RWPE1 (cell line): Measurements from ENCODE around the gene DYNC1I1.

ENCODE experiments used
- CTCF ChIA-PET: fragments of 350-600 bp; sonication (Branson Sonifier 250); formaldehyde crosslinking; extraction: SDS; loops from one replicate; lab custom pipeline; 2021; lab: Yijun Ruan, JAX
- POLR2A ChIA-PET: fragments of 400-600 bp; formaldehyde crosslinking; extraction: SDS; loops from one replicate; lab custom pipeline; 2020; ENCODE audit warnings: antibody characterized with exemption; ENCODE audit not compliant: low non-redundant PET; lab: Yijun Ruan, JAX
- DNase-seq: peaks from one replicate; pipeline ENCODE4 v3.0.0; 2012; ENCODE audit warnings: low spot score
- H3K27ac ChIP-seq: fragments of 450-650 bp; 2 replicates; pipeline ENCODE4 v1.5.1; 2017
- CTCF ChIP-seq: fragments of 450-650 bp; conservative IDR thresholded peaks from 2 replicates; pipeline ENCODE4 v1.5.1; 2017; ENCODE audit warnings: low read depth, mild to moderate bottlenecking

DYNC1I1 gene

DNA sequence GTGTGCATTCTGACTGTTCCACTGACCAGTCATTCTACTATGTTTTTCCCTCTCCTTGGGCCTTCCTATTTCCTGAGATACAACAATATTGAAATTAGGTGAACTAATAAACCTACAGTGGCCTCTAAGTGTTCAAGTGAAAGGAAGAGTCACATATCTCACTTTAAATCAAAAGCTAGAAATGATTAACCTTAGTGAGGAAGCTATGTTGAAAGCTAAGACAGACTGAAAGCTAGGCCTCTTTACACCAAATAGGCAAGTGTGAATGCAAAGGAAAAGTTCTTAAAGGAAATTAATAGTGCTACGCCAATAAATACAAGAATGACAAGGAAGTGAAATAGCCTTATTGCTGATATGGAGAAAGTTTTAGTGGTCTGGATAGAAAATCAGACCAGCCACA, 5.7 kb upstream of the DYNC1I1 start:
- POLR2A ChIA-PET = no interaction called here
- no peak for TF ChIP-seq CTCF
- CTCF ChIA-PET = no interaction called here
- no peak overlapping the region for H3K27ac ChIP-seq
- DNase-seq = no peak

GRCh38 chr7:95772771-95773581, 622 bp downstream of the DYNC1I1 start:
- TF ChIP-seq CTCF = no peak
- no peak for DNase-seq
- H3K27ac ChIP-seq = no peak overlapping the region
- CTCF ChIA-PET = interaction anchor here (0.7 to 1.3 kb wide), 2 partner anchors 42 to 92 kb away, joined by 3 to 4 read pairs; no protein-coding TSS in a partner anchor
- POLR2A ChIA-PET = no interaction called here

DNA sequence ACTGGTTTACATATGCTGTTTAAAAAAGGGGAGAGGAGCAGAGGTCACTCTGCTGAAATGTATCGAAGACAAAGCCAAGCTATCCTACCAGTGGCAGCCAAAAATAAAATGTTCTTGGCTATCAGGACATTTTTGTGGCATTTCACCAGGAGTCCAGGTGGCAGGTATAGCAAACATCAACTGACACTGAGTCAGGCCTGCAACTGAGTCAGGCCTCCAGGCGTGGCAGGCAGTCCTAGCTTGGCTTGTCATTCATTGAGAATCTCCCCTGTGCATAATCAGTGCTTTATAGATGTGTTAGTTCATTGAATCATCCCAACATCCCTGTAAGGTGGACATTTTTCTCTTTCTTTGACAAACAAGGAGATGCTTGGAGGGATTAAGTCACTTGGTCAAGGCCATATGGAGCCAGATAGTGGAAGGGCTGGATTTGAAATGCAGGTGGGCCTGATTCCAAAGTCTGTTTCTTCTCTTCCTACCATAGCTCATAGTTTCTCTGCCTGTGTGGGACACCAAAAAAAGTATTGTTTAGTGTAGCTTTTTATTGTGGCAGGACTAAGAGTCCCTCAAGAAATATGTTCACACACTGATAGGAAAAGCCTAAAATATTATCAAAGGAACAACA, 4.3 kb downstream of the DYNC1I1 start:
- H3K27ac ChIP-seq = no peak overlapping the region
- no peak for TF ChIP-seq CTCF
- POLR2A ChIA-PET = no interaction called here
- DNase-seq = no peak
- CTCF ChIA-PET = interaction anchor here (0.6 kb wide), 1 partner anchor 464 kb away, joined by 4 read pairs; no protein-coding TSS in a partner anchor

GRCh38 chr7:95777269-95777668, 4.9 kb downstream of the DYNC1I1 start:
- no peak overlapping the region for H3K27ac ChIP-seq
- DNase-seq = no peak
- ChIA-PET CTCF (interaction anchor here (0.6 kb wide), 1 partner anchor 464 kb away, joined by 4 read pairs; no protein-coding TSS in a partner anchor), POLR2A (no interaction called here)
- TF ChIP-seq CTCF = no peak

- H3K27ac ChIP-seq = no peak overlapping the region
- TF ChIP-seq CTCF = no peak
- no peak for DNase-seq
- POLR2A ChIA-PET = no interaction called here
- CTCF ChIA-PET = no interaction called here
Measured at GRCh38 chr7:95780665-95781064, 8.3 kb downstream of the DYNC1I1 start.

DNA sequence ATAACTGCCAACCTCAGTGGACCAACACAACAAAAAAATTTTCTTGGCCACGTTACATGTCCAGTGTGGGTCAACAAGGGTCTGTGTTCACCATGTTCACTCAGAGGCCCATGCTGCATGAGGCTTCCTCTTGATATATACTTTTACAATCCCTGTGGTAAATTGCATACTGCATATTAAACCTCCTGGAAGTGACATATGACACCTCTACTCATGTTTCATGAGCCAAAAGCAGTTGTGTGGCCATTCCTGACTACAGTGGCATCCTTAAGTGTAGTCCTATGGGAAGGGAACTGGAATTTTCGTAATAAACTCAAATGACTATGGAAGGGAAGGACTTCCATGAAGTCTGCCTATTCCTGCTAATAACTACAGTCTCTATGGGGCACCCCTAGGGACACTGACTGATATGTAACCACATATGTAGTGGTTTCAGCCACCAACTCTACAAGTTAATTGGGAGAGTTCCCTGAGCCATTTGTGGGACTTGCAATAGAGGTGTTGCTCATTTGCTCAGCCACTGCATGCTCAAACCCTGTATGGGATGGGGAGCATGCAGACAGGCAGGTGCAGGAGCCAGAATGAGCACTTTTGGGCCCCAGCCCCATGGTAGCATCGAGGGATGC, 9.7 kb downstream of the DYNC1I1 start:
- H3K27ac ChIP-seq = no peak overlapping the region
- no peak for TF ChIP-seq CTCF
- ChIA-PET POLR2A (no interaction called here), CTCF (no interaction called here)
- DNase-seq = no peak
